ENCODE data around the gene TUBG1. TPM values are rescaled to one million over a fixed set of nuclear protein-coding genes. Genes with fewer than 3 reads are reported as not detected.
A peak's percentile ranks its signal among the peaks of the same experiment; 100 is the strongest.

TUBG1 gene
- total and polyA plus RNA-seq, 10 of the 15 experiments (the other 5 are each of a cell fraction or from before 2014, with no cell fraction given): 40.0 to 256 (median 107) TPM

GRCh38 chr17:42566883-42567573, 42.5 kb upstream of the TUBG1 start, which contains the start of gene MLX (continued):
- no peak for TF ChIP-seq CEBPZ (IDR thresholded peaks at IDR 0.05; ENCODE audit: low read depth, low read length)
- peak; percentile 70 for TF ChIP-seq IKZF1 (conservative IDR thresholded peaks at IDR 0.05)
- 0 out of 2 replicates have a peak, but pooled peaks have one; percentile 23 for TF ChIP-seq ZNF207 (IDR thresholded peaks at IDR 0.05; ENCODE audit: borderline replicate concordance)

GRCh38 chr17:42568341-42569111, 41.0 kb upstream of the TUBG1 start:
- no peak overlapping the region for H3K4me3 ChIP-seq
- WGBS (ENCODE audit: insufficient coverage, insufficient replicate concordance, low lambda C conversion rate, missing lambda C conversion rate): 83% methylated on average over 14 of the region's 14 CpGs
- 0 out of 2 replicates have a peak overlapping the region, but pooled peaks have one; percentile 6 for H3K27ac ChIP-seq (ENCODE audit: control insufficient read depth, insufficient read depth)
- ATAC-seq (no peak), DNase-seq (ENCODE audit: low read depth, low spot score) (no peak), FAIRE-seq (no peak)
- no peaks in the 10 kb centered on the region for H3K9me3 ChIP-seq (replicated peaks; ENCODE audit: control insufficient read depth, insufficient read depth, low read length)
- in situ Hi-C loops (cut with MboI): no loop called here
- ChIA-PET POLR2A (interaction anchor here (1.0 to 2.6 kb wide), 3 partner anchors 10 to 115 kb away, joined by 4 to 14 read pairs (median 5); partner anchors contain the start of gene PSMC3IP), CTCF (interaction anchor here (2.8 kb wide), 1 partner anchor 10 kb away, joined by 14 read pairs; the partner anchor contains the start of gene PSMC3IP), SMC1A (ENCODE audit: uncharacterized antibody, unreplicated experiment) (interaction anchor here (0.8 to 1.8 kb wide), 4 partner anchors 9 to 195 kb away, joined by 3 to 13 read pairs (median 5); partner anchors contain the start of gene PSMC3IP), RAD21 (ENCODE audit: unreplicated experiment) (interaction anchor here (1.9 kb wide), 1 partner anchor 10 kb away, joined by 14 read pairs; the partner anchor contains the start of gene PSMC3IP)
- H3K4me2 ChIP-seq (ENCODE audit: control insufficient read depth, insufficient read depth): peak overlapping the region; percentile 65; the same call in 1 of the 2 replicates
- H3K4me1 ChIP-seq (ENCODE audit: control insufficient read depth, insufficient read depth, low read length): peaks cover 13% of the 10 kb centered on the region
- peaks cover 26% of the 10 kb centered on the region for H3K79me2 ChIP-seq (ENCODE audit: control insufficient read depth, insufficient read depth, low read length)
- no peaks in the 10 kb centered on the region for H3K27me3 ChIP-seq (replicated peaks in 1 of 2; ENCODE audit: control insufficient read depth in 2 of 2, insufficient read depth in 2 of 2, low read length in 1 of 2)
- BruUV-seq (replicated peaks): no TSS peak
- intact Hi-C loops (cut with micrococcal nuclease; ENCODE audit: unreplicated experiment): no loop called here
- H4K20me1 ChIP-seq (ENCODE audit: control insufficient read depth, insufficient read depth): no peaks in the 10 kb centered on the region
- peaks cover 34 to 44% of the 10 kb centered on the region in 2 experiments for H3K36me3 ChIP-seq (ENCODE audit: control insufficient read depth in 2 of 2, insufficient read depth in 2 of 2, low read length in 1 of 2)
- H2AFZ ChIP-seq (ENCODE audit: control insufficient read depth, low read depth, low read length): no peak overlapping the region
- H3K9ac ChIP-seq (ENCODE audit: control insufficient read depth, insufficient read depth, low read length): no peak overlapping the region
- TF ChIP-seq KLF5 (IDR thresholded peaks at IDR 0.05; ENCODE audit: partially characterized antibody) (no peak), HDGF (IDR thresholded peaks at IDR 0.05) (no peak), IRF4 (IDR thresholded peaks at IDR 0.05; ENCODE audit: low read depth, low read length) (no peak), USF2 (IDR thresholded peaks at IDR 0.05; ENCODE audit: borderline replicate concordance, low read depth, low read length) (no peak), BMI1 (IDR thresholded peaks at IDR 0.05; ENCODE audit: borderline replicate concordance) (no peak), SKIL (IDR thresholded peaks at IDR 0.05; ENCODE audit: low read depth, poor library complexity, severe bottlenecking) (no peak), CHD4 (IDR thresholded peaks at IDR 0.05) (no peak), ZNF274 (IDR thresholded peaks at IDR 0.05; ENCODE audit: insufficient read depth, insufficient read length) (no peak), KDM1A (IDR thresholded peaks at IDR 0.05; ENCODE audit: borderline replicate concordance) (no peak)
